Vagina (tissue), 2 donors: Measurements from ENCODE around the gene NBEAL1. TPM values are rescaled to one million over a fixed set of nuclear protein-coding genes. Genes with fewer than 3 reads are reported as not detected.
"Not testable (repeated sequence)": the region's sequence is repeated elsewhere in the genome, so short reads cannot be mapped to it uniquely, and the experiment has no call there.

Experiments
- DNase-seq, 2 donors: peaks; one replicate each; pipeline ENCODE4 v3.0.0-alpha.2; 2017; ENCODE audit errors: extremely low spot score in 2 of 2
- H3K27ac ChIP-seq: fragments of 200-600 bp; sonication (generic); one replicate; pipeline ENCODE4 v1.5.1; 2019
- H3K27me3 ChIP-seq: fragments of 200-600 bp; sonication (generic); one replicate; pipeline ENCODE4 v1.5.1; 2019
- H3K36me3 ChIP-seq, 2 donors: fragments of 200-600 bp; sonication (generic); one replicate each; pipeline ENCODE4 v1.5.1; 2017 to 2019
- H3K4me1 ChIP-seq: fragments of 200-600 bp; sonication (generic); one replicate; pipeline ENCODE4 v1.5.1; 2019
- H3K4me3 ChIP-seq, 2 donors: fragments of 200-600 bp; sonication (generic); 1 replicate in 1 of 2; 2 replicates in 1 of 2; pipeline ENCODE4 v1.5.1; 2016 to 2019
- H3K9me3 ChIP-seq: fragments of 200-600 bp; sonication (generic); one replicate; pipeline ENCODE4 v1.5.1; 2019
- POLR2A ChIP-seq, 2 donors: fragments of 450-650 bp; IDR thresholded peaks; one replicate each; pipeline ENCODE4 v1.6.1; 2017; ENCODE audit warnings: antibody characterized with exemption in 2 of 2, mild to moderate bottlenecking in 2 of 2, moderate library complexity in 2 of 2
- POLR2AphosphoS5 ChIP-seq, 2 donors: sonication (generic); formaldehyde crosslinking; IDR thresholded peaks; one replicate each; pipeline ENCODE4 v1.9.0; 2017; ENCODE audit warnings: antibody characterized with exemption in 2 of 2, mild to moderate bottlenecking in 2 of 2, low read depth in 1 of 2; ENCODE audit not compliant: insufficient read depth in 1 of 2
- intact Hi-C: fragments of 100-400 bp; cut with DNase I; formaldehyde crosslinking; loops from one replicate; pipeline ENCODE4 v1.15.1; 2023
- total RNA-seq: library from RNA; depleted of rRNA; stranded (reverse); fragments of >200 nt; gene quantifications from one replicate; pipeline ENCODE4 v1.2.3, GENCODE V29; 2016
- TF ChIP-seq, protein P1 (sequence below), 3 experiments: fragments of 450-650 bp in 2 of 3; fragments of 200-600 bp in 1 of 3; sonication (generic) in 1 of 3; IDR thresholded peaks; one replicate each; pipeline ENCODE4 v1.5.1; 2017 to 2019; ENCODE audit warnings: antibody characterized with exemption in 3 of 3, mild to moderate bottlenecking in 2 of 3, moderate library complexity in 2 of 3

Gene NBEAL1
- total RNA-seq, 1 donor from 2014 or later: 26.3 TPM

DNA sequence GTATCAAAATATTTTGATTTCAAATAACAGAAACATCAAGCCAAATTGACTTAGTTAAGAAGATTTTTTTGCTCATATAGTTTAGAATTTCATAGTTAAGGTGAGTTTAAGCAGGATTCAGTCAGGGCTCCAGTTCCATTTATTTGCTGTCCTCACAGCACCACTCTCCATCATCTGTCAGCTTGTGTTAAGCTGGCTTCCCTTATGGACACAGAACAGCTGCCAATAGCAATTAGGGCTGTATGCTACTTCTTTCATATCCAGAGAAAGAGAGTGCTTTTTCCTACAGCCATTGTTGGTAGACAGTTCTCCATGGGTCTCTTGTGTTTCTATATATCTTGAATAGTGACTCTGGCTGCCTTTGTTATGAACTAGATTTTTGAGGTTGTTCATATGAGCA is 128.7 kb downstream of the NBEAL1 start:
- no peak for DNase-seq
- intact Hi-C loops: no loop called here
- Histone ChIP-seq H3K9me3 (no peaks in the 10 kb centered on the region), H3K27me3 (no peaks in the 10 kb centered on the region), H3K4me3 (no peak overlapping the region), H3K4me1 (no peaks in the 10 kb centered on the region), H3K27ac (no peak overlapping the region), H3K36me3 (peaks cover 0 to 12% of the 10 kb centered on the region in 2 donors)
- TF ChIP-seq, protein P1, sequence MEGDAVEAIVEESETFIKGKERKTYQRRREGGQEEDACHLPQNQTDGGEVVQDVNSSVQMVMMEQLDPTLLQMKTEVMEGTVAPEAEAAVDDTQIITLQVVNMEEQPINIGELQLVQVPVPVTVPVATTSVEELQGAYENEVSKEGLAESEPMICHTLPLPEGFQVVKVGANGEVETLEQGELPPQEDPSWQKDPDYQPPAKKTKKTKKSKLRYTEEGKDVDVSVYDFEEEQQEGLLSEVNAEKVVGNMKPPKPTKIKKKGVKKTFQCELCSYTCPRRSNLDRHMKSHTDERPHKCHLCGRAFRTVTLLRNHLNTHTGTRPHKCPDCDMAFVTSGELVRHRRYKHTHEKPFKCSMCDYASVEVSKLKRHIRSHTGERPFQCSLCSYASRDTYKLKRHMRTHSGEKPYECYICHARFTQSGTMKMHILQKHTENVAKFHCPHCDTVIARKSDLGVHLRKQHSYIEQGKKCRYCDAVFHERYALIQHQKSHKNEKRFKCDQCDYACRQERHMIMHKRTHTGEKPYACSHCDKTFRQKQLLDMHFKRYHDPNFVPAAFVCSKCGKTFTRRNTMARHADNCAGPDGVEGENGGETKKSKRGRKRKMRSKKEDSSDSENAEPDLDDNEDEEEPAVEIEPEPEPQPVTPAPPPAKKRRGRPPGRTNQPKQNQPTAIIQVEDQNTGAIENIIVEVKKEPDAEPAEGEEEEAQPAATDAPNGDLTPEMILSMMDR (IDR thresholded peaks at IDR 0.05): no peak
- TF ChIP-seq POLR2A (IDR thresholded peaks at IDR 0.05): no peak
- TF ChIP-seq POLR2AphosphoS5 (IDR thresholded peaks at IDR 0.05; ENCODE audit: insufficient read depth in 1 of 2, low read depth in 1 of 2): no peak

DNA sequence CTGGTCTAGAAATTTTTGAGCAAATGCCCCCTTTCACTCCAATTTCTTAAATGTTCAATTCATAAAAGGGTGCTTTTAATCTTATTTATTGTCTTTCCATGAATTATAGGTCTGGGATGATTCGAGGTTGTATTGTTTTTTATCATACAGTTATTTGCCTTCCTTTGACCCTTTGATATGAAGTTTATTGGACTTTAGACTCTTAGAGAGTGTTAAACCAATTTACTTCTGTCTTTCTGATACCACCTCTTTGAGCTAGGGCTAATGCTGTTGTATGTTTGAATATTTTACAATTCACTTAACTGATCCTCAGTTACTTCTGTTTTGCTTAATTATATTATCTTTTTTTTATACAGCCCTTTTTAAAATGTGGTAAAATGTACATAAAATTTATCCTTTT is 134.5 kb downstream of the NBEAL1 start:
- Histone ChIP-seq H3K9me3 (no peaks in the 10 kb centered on the region), H3K4me1 (no peaks in the 10 kb centered on the region), H3K36me3 (peaks cover 6 to 46% of the 10 kb centered on the region in 2 donors), H3K4me3 (no peak overlapping the region), H3K27me3 (no peaks in the 10 kb centered on the region), H3K27ac (no peak overlapping the region)
- TF ChIP-seq POLR2A (IDR thresholded peaks at IDR 0.05) (no peak), POLR2AphosphoS5 (IDR thresholded peaks at IDR 0.05; ENCODE audit: insufficient read depth in 1 of 2, low read depth in 1 of 2) (no peak)
- TF ChIP-seq, protein P1 (IDR thresholded peaks at IDR 0.05): no peak
- DNase-seq: no peak
- intact Hi-C loops: no loop called here

DNA sequence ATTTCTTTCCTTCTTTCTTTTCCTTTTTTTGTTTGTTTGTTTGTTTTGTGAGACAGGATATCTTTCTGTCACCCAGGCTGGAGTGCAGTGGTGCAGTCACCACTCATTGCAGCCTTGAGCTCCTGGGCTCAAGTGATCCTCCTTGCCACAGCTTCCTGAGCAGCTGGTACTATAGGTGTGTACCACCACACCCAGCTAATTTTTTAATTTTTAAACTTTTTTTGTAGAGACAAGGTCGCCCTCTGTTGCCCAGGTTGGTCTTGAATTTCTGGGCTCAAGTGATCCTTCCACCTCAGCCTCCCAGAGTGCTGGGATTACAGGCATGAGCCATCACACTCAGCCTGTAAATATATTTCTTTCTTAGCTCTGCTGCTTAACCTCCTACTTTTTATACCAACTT is 140.7 kb downstream of the NBEAL1 start:
- no peak for DNase-seq
- no peak overlapping the region for H3K4me3 ChIP-seq
- no peaks in the 10 kb centered on the region for H3K4me1 ChIP-seq
- intact Hi-C loops: no loop called here
- TF ChIP-seq, protein P1 (IDR thresholded peaks at IDR 0.05): no peak
- TF ChIP-seq POLR2A (IDR thresholded peaks at IDR 0.05): no peak
- TF ChIP-seq POLR2AphosphoS5 (IDR thresholded peaks at IDR 0.05; ENCODE audit: insufficient read depth in 1 of 2, low read depth in 1 of 2): no peak
- H3K36me3 ChIP-seq: peaks cover 0 to 32% of the 10 kb centered on the region in 2 donors
- no peaks in the 10 kb centered on the region for H3K9me3 ChIP-seq
- no peaks in the 10 kb centered on the region for H3K27me3 ChIP-seq
- H3K27ac ChIP-seq: no peak overlapping the region

DNA sequence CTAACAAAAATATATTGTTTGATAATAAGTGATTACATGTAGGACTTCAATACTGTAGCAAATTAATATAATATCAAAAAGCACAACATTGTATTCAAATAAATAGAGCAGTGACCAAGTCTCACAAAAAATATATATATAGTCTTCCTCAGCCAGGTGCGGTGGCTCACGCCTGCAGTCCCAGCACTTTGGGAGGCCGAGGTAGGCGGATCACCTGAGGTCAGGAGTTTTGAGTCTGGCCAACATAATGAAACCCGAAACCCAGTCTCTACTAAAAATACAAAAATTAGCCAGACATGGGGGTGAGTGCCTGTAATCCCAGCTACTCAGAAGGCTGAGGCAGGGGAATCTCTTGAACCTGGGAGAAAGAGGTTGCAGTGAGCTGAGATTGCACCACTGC is 148.0 kb downstream of the NBEAL1 start:
- H3K27ac ChIP-seq, H3K9me3 ChIP-seq, DNase-seq, H3K4me1 ChIP-seq, H3K4me3 ChIP-seq, intact Hi-C loops, H3K27me3 ChIP-seq: not testable (repeated sequence)
- H3K36me3 ChIP-seq: peaks cover 0 to 33% of the 10 kb centered on the region in 2 donors

DNA sequence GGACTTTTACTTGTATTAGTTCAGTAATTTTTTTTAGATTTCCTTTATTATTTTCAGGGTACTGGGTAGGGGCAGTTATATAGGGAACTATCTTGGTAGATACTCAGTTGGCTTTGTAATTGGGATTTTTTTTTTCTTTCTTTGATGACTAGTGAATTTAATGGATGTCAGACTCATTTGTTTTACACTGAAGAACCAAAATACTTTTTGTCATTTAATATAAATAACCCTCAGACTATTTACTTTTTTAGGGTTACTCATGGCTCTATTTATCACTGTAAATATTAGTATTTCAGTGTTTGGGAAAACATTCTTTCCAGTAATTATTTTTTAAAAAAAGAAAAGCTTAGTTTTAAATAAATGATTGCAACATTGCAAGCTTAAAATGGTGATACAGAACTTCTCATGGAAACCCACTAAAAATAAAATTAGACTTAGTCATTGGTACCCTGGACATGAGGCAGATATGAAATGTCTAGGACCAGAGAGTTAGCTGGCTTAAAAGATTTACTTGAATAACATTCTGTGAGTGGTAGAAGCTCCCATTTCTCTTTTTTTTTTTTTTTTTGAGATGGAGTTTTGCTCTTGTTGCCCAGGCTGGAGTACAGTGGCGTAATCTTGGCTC is 149.7 kb downstream of the NBEAL1 start:
- Histone ChIP-seq H3K9me3 (no peaks in the 10 kb centered on the region), H3K4me3 (no peak overlapping the region), H3K4me1 (no peaks in the 10 kb centered on the region), H3K36me3 (peaks cover 0 to 34% of the 10 kb centered on the region in 2 donors), H3K27me3 (no peaks in the 10 kb centered on the region), H3K27ac (no peak overlapping the region)
- no peak for TF ChIP-seq POLR2AphosphoS5 (IDR thresholded peaks at IDR 0.05; ENCODE audit: insufficient read depth in 1 of 2, low read depth in 1 of 2)
- intact Hi-C loops: no loop called here
- no peak for DNase-seq

DNA sequence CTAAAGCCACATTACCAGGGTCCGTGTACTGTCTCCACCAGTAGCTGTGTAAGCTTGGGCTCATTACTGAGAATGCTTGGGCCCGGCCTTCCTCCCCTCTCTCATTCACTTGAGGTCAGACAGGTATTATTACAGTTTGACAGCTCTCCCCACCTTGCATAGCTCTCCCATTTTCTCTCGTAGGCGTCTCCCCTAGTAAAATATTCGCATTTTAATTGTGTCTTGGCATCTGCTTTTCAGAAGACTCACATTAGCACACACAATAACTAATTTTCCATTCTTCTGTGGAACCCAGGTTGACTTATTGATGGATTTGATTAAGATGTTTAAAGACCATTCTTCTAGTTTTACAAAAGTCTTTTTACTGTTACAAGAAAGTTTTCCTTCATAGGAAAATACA is 153.1 kb downstream of the NBEAL1 start:
- H3K36me3 ChIP-seq: peaks cover 0 to 33% of the 10 kb centered on the region in 2 donors
- DNase-seq: no peak
- H3K27me3 ChIP-seq: no peaks in the 10 kb centered on the region
- intact Hi-C loops: no loop called here
- no peak overlapping the region for H3K4me3 ChIP-seq
- TF ChIP-seq, protein P1 (IDR thresholded peaks at IDR 0.05): no peak
- TF ChIP-seq POLR2A (IDR thresholded peaks at IDR 0.05) (no peak), POLR2AphosphoS5 (IDR thresholded peaks at IDR 0.05; ENCODE audit: insufficient read depth in 1 of 2, low read depth in 1 of 2) (no peak)
- no peaks in the 10 kb centered on the region for H3K9me3 ChIP-seq
- no peak overlapping the region for H3K27ac ChIP-seq
- no peaks in the 10 kb centered on the region for H3K4me1 ChIP-seq
